Omental fat pad (tissue), 4 donors: ENCODE results near the gene SRRM2. TPM values are rescaled to one million over a fixed set of nuclear protein-coding genes. Genes with fewer than 3 reads are reported as not detected.

Source experiments
- ATAC-seq: fragments of 150-250 bp; one replicate; pipeline ENCODE4 v1.9.1; 2016; ENCODE audit warnings: mild to moderate bottlenecking, moderate library complexity; ENCODE audit not compliant: low FRiP score
- DNase-seq: peaks from one replicate; pipeline ENCODE4 v3.0.0-alpha.2; 2019; ENCODE audit warnings: low spot score
- CTCF ChIP-seq, 3 donors: fragments of 450-650 bp; IDR thresholded peaks; one replicate each; pipeline ENCODE4 v1.5.1; 2016 to 2017; ENCODE audit warnings: antibody characterized with exemption in 3 of 3, mild to moderate bottlenecking in 3 of 3, moderate library complexity in 2 of 3
- small RNA-seq: library from RNA; depleted of rRNA; stranded (forward); fragments of <200 nt; gene quantifications from one replicate; pipeline ENCODE3, GENCODE V24; 2016
- total RNA-seq, 4 donors: library from RNA; depleted of rRNA; stranded (reverse); fragments of >200 nt; gene quantifications; one replicate each; pipeline ENCODE4 v1.1.0, GENCODE V29; 2016

Gene SRRM2
- total RNA-seq, 4 donors from 2014 or later, result 230 to 465 (median 368) TPM

- no peak for DNase-seq
- no peak for ATAC-seq
Measured at GRCh38 chr16:2818272-2818876, 65.9 kb downstream of the SRRM2 start.

GRCh38 chr16:2819179-2819938 is 66.9 kb downstream of the SRRM2 start:
- TF ChIP-seq CTCF (IDR thresholded peaks at IDR 0.05), result no peak
- ATAC-seq (no peak), DNase-seq (no peak)

More at GRCh38 chr16:2818272-2818876, 65.9 kb downstream of the SRRM2 start:
- no peak for TF ChIP-seq CTCF (IDR thresholded peaks at IDR 0.05)

GRCh38 chr16:2819939-2820835 is 67.7 kb downstream of the SRRM2 start:
- ATAC-seq (no peak), DNase-seq (no peak)
- TF ChIP-seq CTCF (IDR thresholded peaks at IDR 0.05), result no peak

Small RNA genes within 50 kb of the gene (small RNA-seq; reads per million reads assigned to genes)
- not detected for gene SNORA3C

Other genes starting within 250 kb of the SRRM2 start
- gene ATP6V0C, start 238.7 kb upstream of the SRRM2 start, total RNA-seq, result 100 to 1,000 TPM in 1 of 4 donors, 10 to 100 TPM in 3; 43.5 to 113 (median 67.9) TPM
- 10 to 100 TPM; 26.7 to 35.9 (median 30.7) TPM for gene AMDHD2, start 232.3 kb upstream of the SRRM2 start, total RNA-seq
- gene CEMP1, start 221.2 kb upstream of the SRRM2 start, total RNA-seq, result not detected
- gene PDPK1, start 214.6 kb upstream of the SRRM2 start, total RNA-seq, result 10 to 100 TPM; 22.2 to 34.5 (median 25.6) TPM
- gene KCTD5, start 70.1 kb upstream of the SRRM2 start, total RNA-seq, result 10 to 100 TPM; 10.9 to 21.1 (median 20.1) TPM
- gene PRSS27, start 32.4 kb upstream of the SRRM2 start, total RNA-seq, result 1 to 10 TPM in 2 of 4 donors, under 1 TPM in 2; 0.65 to 1.2 (median 1.0) TPM
- gene ELOB, start 24.6 kb downstream of the SRRM2 start, total RNA-seq, result 100 to 1,000 TPM; 181 to 341 (median 323) TPM
- gene PRSS33, start 34.9 kb downstream of the SRRM2 start, total RNA-seq, result not detected
- gene PRSS41, start 45.8 kb downstream of the SRRM2 start, total RNA-seq, result not detected
- 1 to 10 TPM in 1 of 4 donors, under 1 TPM in 1, not detected in 2; 0.65 to 1.0 TPM for gene PRSS21, start 64.6 kb downstream of the SRRM2 start, total RNA-seq
- gene ZG16B, start 77.7 kb downstream of the SRRM2 start, total RNA-seq, result 1 to 10 TPM in 1 of 4 donors, not detected in 3; 1.0 TPM
- gene PRSS22, start 105.5 kb downstream of the SRRM2 start, total RNA-seq, result not detected
- 10 to 100 TPM; 22.1 to 78.7 (median 37.3) TPM for gene FLYWCH2, start 130.6 kb downstream of the SRRM2 start, total RNA-seq
- 10 to 100 TPM; 14.8 to 45.6 (median 26.6) TPM for gene FLYWCH1, start 159.3 kb downstream of the SRRM2 start, total RNA-seq
- not detected for gene KREMEN2, start 211.6 kb downstream of the SRRM2 start, total RNA-seq
- 1 to 10 TPM; 1.9 to 6.8 (median 3.5) TPM for gene PAQR4, start 216.7 kb downstream of the SRRM2 start, total RNA-seq
- 1 to 10 TPM in 1 of 4 donors, under 1 TPM in 2, not detected in 1; 0.25 to 1.7 (median 0.79) TPM for gene PKMYT1, start 227.8 kb downstream of the SRRM2 start, total RNA-seq